Transverse colon (tissue), 4 donors: ENCODE data around the gene DNAI1. TPM values are rescaled to one million over a fixed set of nuclear protein-coding genes. Genes with fewer than 3 reads are reported as not detected.

ENCODE experiments used
- DNase-seq: peaks from one replicate; pipeline ENCODE4 v3.0.0-alpha.2; 2019
- H3K27ac ChIP-seq, 4 donors: fragments of 200-600 bp; sonication (generic); 2 replicates each; pipeline ENCODE4 v1.5.1; 2016 to 2018; ENCODE audit warnings: inconsistent platforms in 4 of 4
- H3K27me3 ChIP-seq: fragments of 200-600 bp; sonication (generic); 2 replicates; pipeline ENCODE4 v1.5.1; 2017; ENCODE audit warnings: inconsistent platforms
- H3K36me3 ChIP-seq, 4 donors: fragments of 200-600 bp; sonication (generic); 2 replicates each; pipeline ENCODE4 v1.5.1; 2017 to 2019; ENCODE audit warnings: inconsistent platforms in 4 of 4
- H3K4me1 ChIP-seq, 4 donors: fragments of 200-600 bp; sonication (generic); 2 replicates each; pipeline ENCODE4 v1.5.1; 2017 to 2020; ENCODE audit warnings: inconsistent platforms in 4 of 4
- H3K4me3 ChIP-seq, 4 donors: fragments of 200-600 bp; sonication (generic); 1 replicate in 1 of 4; 2 replicates in 3 of 4; pipeline versions ENCODE4 v1.5.1 to v1.6.1; 2017 to 2019; ENCODE audit warnings: inconsistent platforms in 4 of 4
- H3K9me3 ChIP-seq, 2 donors: fragments of 200-600 bp; sonication (generic); 2 replicates each; pipeline ENCODE4 v1.5.1; 2017 to 2019; ENCODE audit warnings: inconsistent platforms in 2 of 2
- CTCF ChIP-seq, 5 experiments: fragments of 200-600 bp in 3 of 5; fragments of 450-650 bp in 2 of 5; sonication (generic) in 3 of 5; IDR thresholded peaks; 1 replicate in 2 of 5; 2 replicates in 3 of 5; pipeline ENCODE4 v1.5.1; 2016 to 2017; ENCODE audit warnings: antibody characterized with exemption in 5 of 5, inconsistent platforms in 3 of 5, mild to moderate bottlenecking in 2 of 5, moderate library complexity in 1 of 5
- EP300 ChIP-seq: sonication (generic); formaldehyde crosslinking; IDR thresholded peaks from one replicate; pipeline ENCODE4 v1.6.1; 2017; ENCODE audit warnings: antibody characterized with exemption, low read depth
- POLR2A ChIP-seq: fragments of 450-650 bp; IDR thresholded peaks from one replicate; pipeline ENCODE4 v1.6.1; 2016; ENCODE audit warnings: antibody characterized with exemption, mild to moderate bottlenecking, moderate library complexity
- POLR2AphosphoS5 ChIP-seq, 3 donors: sonication (generic); formaldehyde crosslinking; IDR thresholded peaks; one replicate each; pipeline ENCODE4 v1.6.1; 2016; ENCODE audit warnings: antibody characterized with exemption in 3 of 3
- WGBS, 2 donors: methylation state at CpG; one replicate each; pipeline ENCODE4 v1.1.5; 2018; ENCODE audit warnings: low coverage in 1 of 2; 5-methylcytosine and 5-hydroxymethylcytosine counted together
- in situ Hi-C, 4 donors: fragments of 200-750 bp; cut with MboI; loops; one replicate each; pipeline versions ENCODE4 v1.15.0 to v1.15.1; 2017; ENCODE audit warnings: low sequenced_read_pairs in 3 of 4, low pct_ligation_motif_present in 1 of 4, low pct_unique_long_range_greater_than_20kb in 1 of 4
- intact Hi-C: fragments of 100-400 bp; cut with DNase I; formaldehyde crosslinking; loops from one replicate; pipeline ENCODE4 v1.15.1; 2023; ENCODE audit warnings: low total_unique reads
- total RNA-seq, 4 donors: library from RNA; depleted of rRNA; stranded (reverse); fragments of >200 nt; gene quantifications; one replicate each; pipeline ENCODE4 v1.1.0, GENCODE V29; 2016

Gene DNAI1
- total RNA-seq, 4 donors from 2014 or later = not detected

GRCh38 chr9:34551751-34552605, 93.4 kb downstream of the DNAI1 start:
- no peak overlapping the region for H3K4me3 ChIP-seq

GRCh38 chr9:34552606-34552981, 94.0 kb downstream of the DNAI1 start:
- in situ Hi-C loops (no loop called here), intact Hi-C loops (no loop called here)
- H3K27me3 ChIP-seq = peaks cover 4% of the 10 kb centered on the region

More at GRCh38 chr9:34551751-34552605, 93.4 kb downstream of the DNAI1 start:
- no peak for DNase-seq
- Histone ChIP-seq H3K27me3 (peaks cover 7% of the 10 kb centered on the region), H3K27ac (no peak overlapping the region), H3K36me3 (no peaks in the 10 kb centered on the region), H3K4me1 (peaks cover 0 to 3% (median 0%) of the 10 kb centered on the region in 4 donors), H3K9me3 (no peaks in the 10 kb centered on the region)
- in situ Hi-C loops = no loop called here
- TF ChIP-seq CTCF (IDR thresholded peaks at IDR 0.05) (no peak), EP300 (no peak), POLR2A (no peak), POLR2AphosphoS5 (IDR thresholded peaks at IDR 0.05) (no peak)
- WGBS, 2 donors = 76% methylated on average over 20 of the region's 20 CpGs; no CpG with 5 or more reads in 1 of the 2 donors
- intact Hi-C loops = no loop called here

GRCh38 chr9:34552986-34553385, 94.4 kb downstream of the DNAI1 start:
- Histone ChIP-seq H3K27me3 (peaks cover 3% of the 10 kb centered on the region), H3K9me3 (no peaks in the 10 kb centered on the region), H3K4me3 (no peak overlapping the region), H3K36me3 (no peaks in the 10 kb centered on the region), H3K4me1 (no peaks in the 10 kb centered on the region), H3K27ac (no peak overlapping the region)
- no peak for DNase-seq
- TF ChIP-seq EP300 = no peak
- TF ChIP-seq POLR2AphosphoS5 (IDR thresholded peaks at IDR 0.05) = no peak
- TF ChIP-seq CTCF (IDR thresholded peaks at IDR 0.05) = no peak
- TF ChIP-seq POLR2A = no peak
- WGBS, 2 donors = 82% methylated on average over 2 of the region's 2 CpGs; no CpG with 5 or more reads in 1 of the 2 donors
- intact Hi-C loops (no loop called here), in situ Hi-C loops (no loop called here)

More at GRCh38 chr9:34552606-34552981, 94.0 kb downstream of the DNAI1 start:
- Histone ChIP-seq H3K4me1 (peaks cover 0 to 3% (median 0%) of the 10 kb centered on the region in 4 donors), H3K4me3 (no peak overlapping the region), H3K27ac (no peak overlapping the region), H3K9me3 (no peaks in the 10 kb centered on the region), H3K36me3 (no peaks in the 10 kb centered on the region)
- WGBS, 2 donors = 88% methylated on average over 13 of the region's 13 CpGs; no CpG with 5 or more reads in 1 of the 2 donors
- no peak for DNase-seq
- TF ChIP-seq CTCF (IDR thresholded peaks at IDR 0.05) (no peak), POLR2AphosphoS5 (IDR thresholded peaks at IDR 0.05) (no peak), EP300 (no peak), POLR2A (no peak)

- no peak for DNase-seq
- H3K4me1 ChIP-seq = no peaks in the 10 kb centered on the region
- H3K4me3 ChIP-seq = no peak overlapping the region
- no peaks in the 10 kb centered on the region for H3K36me3 ChIP-seq
- in situ Hi-C loops = no loop called here
- TF ChIP-seq POLR2A = no peak
- TF ChIP-seq CTCF (IDR thresholded peaks at IDR 0.05) = no peak
- no peak for TF ChIP-seq EP300
- TF ChIP-seq POLR2AphosphoS5 (IDR thresholded peaks at IDR 0.05) = no peak
- H3K27ac ChIP-seq = no peak overlapping the region
- WGBS, 2 donors = 81% methylated on average over 18 of the region's 18 CpGs; no CpG with 5 or more reads in 1 of the 2 donors
- intact Hi-C loops = no loop called here
- H3K9me3 ChIP-seq = no peaks in the 10 kb centered on the region
- H3K27me3 ChIP-seq = peaks cover 9% of the 10 kb centered on the region
Measured at GRCh38 chr9:34553511-34554021, 95.0 kb downstream of the DNAI1 start.
